ENCODE results near the gene MRPS10.
A peak's percentile ranks its signal among the peaks of the same experiment; 100 is the strongest.
"Not testable (repeated sequence)": the region's sequence is repeated elsewhere in the genome, so short reads cannot be mapped to it uniquely, and the experiment has no call there.

The MRPS10 gene

GRCh38 chr6:42197555-42198362 lies 19.9 kb downstream of the MRPS10 start:
- CTCF ChIA-PET, result no interaction called here
- no peak for DNase-seq (ENCODE audit: low spot score)
- no peak for TF ChIP-seq CTCF (conservative IDR thresholded peaks at IDR 0.05; ENCODE audit: low read depth)
- POLR2A ChIA-PET (ENCODE audit: low non-redundant PET), result no interaction called here
- peak overlapping the region; percentile 42 for H3K27ac ChIP-seq

- no peak for TF ChIP-seq CTCF (conservative IDR thresholded peaks at IDR 0.05; ENCODE audit: low read depth)
- H3K27ac ChIP-seq, result peak overlapping the region; percentile 84
- ChIA-PET POLR2A (ENCODE audit: low non-redundant PET) (no interaction called here), CTCF (no interaction called here)
- DNase-seq (ENCODE audit: low spot score), result no peak
These were observed 22.2 kb downstream of the MRPS10 start for GRCh38 chr6:42195415-42195814.

GRCh38 chr6:42194056-42194455 lies 23.6 kb downstream of the MRPS10 start:
- ChIA-PET CTCF (interaction anchor here (1.2 kb wide), 1 partner anchor 354 kb away, joined by 5 read pairs; no protein-coding TSS in a partner anchor), POLR2A (ENCODE audit: low non-redundant PET) (no interaction called here)
- peak; percentile 24 for DNase-seq (ENCODE audit: low spot score)
- H3K27ac ChIP-seq, result peak overlapping the region; percentile 84
- TF ChIP-seq CTCF (conservative IDR thresholded peaks at IDR 0.05; ENCODE audit: low read depth), result no peak

- peak overlapping the region; percentile 84 for H3K27ac ChIP-seq
- CTCF ChIA-PET, result interaction anchor here (0.5 to 1.2 kb wide), 2 partner anchors 354 to 615 kb away, joined by 5 to 8 read pairs; no protein-coding TSS in a partner anchor
- TF ChIP-seq CTCF (conservative IDR thresholded peaks at IDR 0.05; ENCODE audit: low read depth), result no peak
- POLR2A ChIA-PET (ENCODE audit: low non-redundant PET), result no interaction called here
- peak; percentile 87 for DNase-seq (ENCODE audit: low spot score)
These were observed 24.2 kb downstream of the MRPS10 start for GRCh38 chr6:42193491-42193894.

- H3K27ac ChIP-seq, result peak overlapping the region; percentile 45
- CTCF ChIA-PET; DNase-seq (ENCODE audit: low spot score); POLR2A ChIA-PET (ENCODE audit: low non-redundant PET): not testable (repeated sequence)
These were observed 25.3 kb downstream of the MRPS10 start for GRCh38 chr6:42192385-42192784.

- TF ChIP-seq CTCF (conservative IDR thresholded peaks at IDR 0.05; ENCODE audit: low read depth), result no peak
- H3K27ac ChIP-seq, result no peak overlapping the region
- POLR2A ChIA-PET (ENCODE audit: low non-redundant PET), result no interaction called here
- CTCF ChIA-PET, result interaction anchor here (0.8 kb wide), 1 partner anchor 968 kb away, joined by 3 read pairs; no protein-coding TSS in a partner anchor
- no peak for DNase-seq (ENCODE audit: low spot score)
These were observed 27.0 kb downstream of the MRPS10 start for GRCh38 chr6:42190554-42191183.

GRCh38 chr6:42188406-42188805 lies 29.3 kb downstream of the MRPS10 start:
- no peak for TF ChIP-seq CTCF (conservative IDR thresholded peaks at IDR 0.05; ENCODE audit: low read depth)
- no peak overlapping the region for H3K27ac ChIP-seq
- ChIA-PET POLR2A (ENCODE audit: low non-redundant PET) (no interaction called here), CTCF (interaction anchor here (0.7 kb wide), 1 partner anchor 126 kb away, joined by 4 read pairs; no protein-coding TSS in a partner anchor)
- DNase-seq (ENCODE audit: low spot score), result no peak

Measured in RWPE1 (cell line).